HS-5 (cell line): Measurements from ENCODE around the gene ANKFN1.

ENCODE experiments used
- DNase-seq: peaks from one replicate; pipeline ENCODE4 v3.0.0-alpha.2; 2012; ENCODE audit warnings: low read depth

Gene ANKFN1

GRCh38 chr17:56152874-56153602 lies at the start of gene ANKFN1:
TSS of gene ANKFN1 (plus strand) at chr17:56153475. CDS start at chr17:56212668, 59,193 bp downstream.
- no peak for DNase-seq

- DNase-seq, result no peak
Measured at GRCh38 chr17:56108811-56109284, 44.4 kb upstream of the ANKFN1 start.

GRCh38 chr17:56109836-56110235 lies 43.4 kb upstream of the ANKFN1 start:
- DNase-seq, result no peak

- no peak for DNase-seq
Measured at GRCh38 chr17:56110463-56111135, 42.7 kb upstream of the ANKFN1 start.

GRCh38 chr17:56111706-56112485 lies 41.4 kb upstream of the ANKFN1 start:
- peak; percentile 10 for DNase-seq

- DNase-seq, result no peak
Measured at GRCh38 chr17:56113486-56113885, 39.8 kb upstream of the ANKFN1 start.

- no peak for DNase-seq
Measured at GRCh38 chr17:56114469-56114868, 38.8 kb upstream of the ANKFN1 start.

GRCh38 chr17:56119191-56119590 lies 34.1 kb upstream of the ANKFN1 start:
- no peak for DNase-seq

GRCh38 chr17:56119936-56120335 lies 33.3 kb upstream of the ANKFN1 start:
- no peak for DNase-seq

GRCh38 chr17:56121191-56122051 lies 31.9 kb upstream of the ANKFN1 start:
- DNase-seq, result no peak

GRCh38 chr17:56125830-56126819 lies 27.1 kb upstream of the ANKFN1 start:
- DNase-seq, result peak; percentile 26

GRCh38 chr17:56130026-56130425 lies 23.2 kb upstream of the ANKFN1 start:
- no peak for DNase-seq

- no peak for DNase-seq
Measured at GRCh38 chr17:56130631-56131030, 22.6 kb upstream of the ANKFN1 start.

GRCh38 chr17:56131431-56131830 lies 21.8 kb upstream of the ANKFN1 start:
- DNase-seq, result no peak

GRCh38 chr17:56136301-56136700 lies 17.0 kb upstream of the ANKFN1 start:
- DNase-seq, result no peak

- DNase-seq, result no peak
Measured at GRCh38 chr17:56141046-56141839, 12.0 kb upstream of the ANKFN1 start.

GRCh38 chr17:56142325-56142724 lies 10.9 kb upstream of the ANKFN1 start:
- peak; percentile 82 for DNase-seq

GRCh38 chr17:56142781-56143180 lies 10.5 kb upstream of the ANKFN1 start:
- no peak for DNase-seq

- DNase-seq, result no peak
Measured at GRCh38 chr17:56144223-56144622, 9.1 kb upstream of the ANKFN1 start.

GRCh38 chr17:56146534-56146933 lies 6.7 kb upstream of the ANKFN1 start:
- no peak for DNase-seq
